Activated CD8-positive, alpha-beta T cell treated with anti-CD3 and anti-CD28 coated beads for 36 hours (primary cell): ENCODE results near the gene ADCY4. TPM values are rescaled to one million over a fixed set of nuclear protein-coding genes. Genes with fewer than 3 reads are reported as not detected.

Experiments
- ATAC-seq: fragments of 200-7000 bp; cut with Tn5 transposase; one replicate; pipeline ENCODE4 v1.10.0; 2021; ENCODE audit warnings: mild to moderate bottlenecking, moderate library complexity
- CTCF ChIA-PET: fragments of 350-600 bp; sonication (Branson Sonifier 250); formaldehyde crosslinking; loops from one replicate; lab custom pipeline; 2021; ENCODE audit warnings: antibody characterized with exemption; lab: Charles Lee
- POLR2A ChIA-PET: fragments of 350-600 bp; sonication (Branson Sonifier 250); formaldehyde crosslinking; loops from one replicate; lab custom pipeline; 2021; ENCODE audit warnings: antibody characterized with exemption; lab: Charles Lee
- DNase-seq: peaks from one replicate; pipeline ENCODE4 v3.0.0-alpha.2; 2020
- H3K27ac Mint-ChIP-seq: one replicate; pipeline ENCODE4 v1.8.0; 2021; ENCODE audit warnings: mild to moderate bottlenecking, mixed read lengths
- H3K27me3 Mint-ChIP-seq: one replicate; pipeline ENCODE4 v1.8.0; 2021; ENCODE audit warnings: mixed read lengths
- H3K36me3 Mint-ChIP-seq: one replicate; pipeline ENCODE4 v1.8.0; 2021; ENCODE audit warnings: low read depth, mixed read lengths
- H3K4me1 Mint-ChIP-seq: one replicate; pipeline ENCODE4 v1.8.0; 2021; ENCODE audit warnings: low read depth, mixed read lengths
- H3K4me3 Mint-ChIP-seq: one replicate; pipeline ENCODE4 v1.8.0; 2021; ENCODE audit warnings: mild to moderate bottlenecking, moderate library complexity, mixed read lengths
- H3K9me3 Mint-ChIP-seq: one replicate; pipeline ENCODE4 v1.8.0; 2021; ENCODE audit warnings: mixed read lengths
- CTCF ChIP-seq: fragments of 200-600 bp; IDR thresholded peaks from one replicate; pipeline ENCODE4 v1.8.0; 2022; ENCODE audit warnings: antibody characterized with exemption, mild to moderate bottlenecking
- intact Hi-C: fragments of 100-400 bp; cut with micrococcal nuclease; formaldehyde crosslinking; loops from one replicate; pipeline ENCODE4 v1.10.0; 2022
- total RNA-seq, 2 experiments: library from RNA; stranded (reverse); gene quantifications; one replicate each; pipeline ENCODE4 v1.2.3, GENCODE V29; 2021

ADCY4 gene
- total RNA-seq, 2 experiments from 2014 or later: 1.3 to 1.5 TPM

DNA sequence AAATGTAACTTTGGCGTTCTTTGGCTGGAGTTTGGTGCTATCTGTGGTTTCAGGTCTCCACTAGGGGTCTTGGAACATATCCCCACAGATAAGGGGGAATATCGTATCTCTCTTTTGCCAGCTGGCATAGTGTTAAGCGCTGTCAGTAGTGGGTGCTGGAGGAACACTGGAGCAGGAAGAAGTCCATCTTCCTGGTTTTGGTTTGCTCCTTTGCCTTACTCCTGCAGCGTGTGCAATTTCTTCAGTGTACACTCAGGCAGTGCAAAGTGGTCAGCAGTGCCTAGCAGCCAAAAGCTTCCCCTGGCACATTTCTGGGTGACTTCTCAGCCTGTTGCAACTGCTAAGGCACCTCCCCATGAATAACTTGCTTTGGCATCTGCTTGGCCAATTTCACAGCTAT, 16.6 kb upstream of the ADCY4 start:
- intact Hi-C loops: no loop called here
- ChIA-PET POLR2A (no interaction called here), CTCF (interaction anchor here (0.8 to 3.1 kb wide), 8 partner anchors 11 to 85 kb away, joined by 3 to 15 read pairs (median 4); partner anchors contain the start of genes CIDEB and RIPK3)
- Mint-ChIP-seq H3K27me3 (peaks cover 35% of the 10 kb centered on the region), H3K4me3 (no peak overlapping the region), H3K27ac (no peak overlapping the region), H3K4me1 (peaks cover 3% of the 10 kb centered on the region), H3K9me3 (no peaks in the 10 kb centered on the region), H3K36me3 (no peaks in the 10 kb centered on the region)
- no peak for DNase-seq
- no peak for TF ChIP-seq CTCF
- no peak for ATAC-seq

GRCh38 chr14:24349742-24350141, 14.9 kb upstream of the ADCY4 start:
- ChIA-PET CTCF (interaction anchor here (1.0 to 1.3 kb wide), 5 partner anchors 9 to 36 kb away, joined by 3 to 4 read pairs (median 3); no protein-coding TSS in a partner anchor), POLR2A (no interaction called here)
- no peaks in the 10 kb centered on the region for H3K36me3 Mint-ChIP-seq
- no peak overlapping the region for H3K27ac Mint-ChIP-seq
- ATAC-seq (no peak), DNase-seq (no peak)
- H3K4me3 Mint-ChIP-seq: no peak overlapping the region
- no peaks in the 10 kb centered on the region for H3K9me3 Mint-ChIP-seq
- no peak for TF ChIP-seq CTCF
- peaks cover 38% of the 10 kb centered on the region for H3K27me3 Mint-ChIP-seq
- H3K4me1 Mint-ChIP-seq: peaks cover 3% of the 10 kb centered on the region
- intact Hi-C loops: no loop called here

GRCh38 chr14:24348186-24348585, 13.3 kb upstream of the ADCY4 start:
- Mint-ChIP-seq H3K9me3 (no peaks in the 10 kb centered on the region), H3K27ac (no peak overlapping the region), H3K27me3 (peaks cover 31% of the 10 kb centered on the region), H3K4me1 (no peaks in the 10 kb centered on the region), H3K4me3 (no peak overlapping the region), H3K36me3 (no peaks in the 10 kb centered on the region)
- DNase-seq (no peak), ATAC-seq (no peak)
- no peak for TF ChIP-seq CTCF
- intact Hi-C loops: no loop called here
- CTCF ChIA-PET: interaction anchor here (1.0 to 5.7 kb wide), 2 partner anchors 8 to 15 kb away, joined by 3 to 70 read pairs; partner anchors contain the start of genes ADCY4 and RIPK3
- POLR2A ChIA-PET: interaction anchor here (0.6 to 0.7 kb wide), 2 partner anchors 63 to 962 kb away, joined by 3 to 4 read pairs; no protein-coding TSS in a partner anchor

DNA sequence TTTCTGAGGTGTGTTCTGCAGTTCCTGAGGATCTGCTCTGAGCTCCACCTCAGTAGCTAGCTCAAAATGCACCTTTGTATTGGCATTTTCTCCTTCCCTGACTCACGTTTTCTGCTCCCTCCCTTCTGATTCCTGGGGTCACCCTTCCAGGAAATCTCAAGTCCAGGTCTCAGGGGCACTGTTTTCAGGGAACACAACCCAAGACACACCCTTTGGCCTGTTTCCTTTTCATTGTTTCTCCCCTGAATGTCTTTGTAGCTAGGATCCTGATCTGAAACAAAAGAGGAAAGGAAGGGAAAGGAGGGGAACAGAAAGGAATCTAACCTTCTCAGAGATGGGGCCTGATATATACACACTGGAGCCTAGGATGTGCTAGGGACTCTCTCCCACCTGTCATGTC, 12.3 kb upstream of the ADCY4 start:
- H3K27ac Mint-ChIP-seq: no peak overlapping the region
- H3K36me3 Mint-ChIP-seq: no peaks in the 10 kb centered on the region
- peaks cover 27% of the 10 kb centered on the region for H3K27me3 Mint-ChIP-seq
- no peaks in the 10 kb centered on the region for H3K4me1 Mint-ChIP-seq
- ATAC-seq (no peak), DNase-seq (no peak)
- no peaks in the 10 kb centered on the region for H3K9me3 Mint-ChIP-seq
- H3K4me3 Mint-ChIP-seq: no peak overlapping the region
- no peak for TF ChIP-seq CTCF
- intact Hi-C loops: no loop called here
- ChIA-PET CTCF (interaction anchor here (1.3 to 5.7 kb wide), 3 partner anchors 14 to 89 kb away, joined by 3 to 70 read pairs (median 8); partner anchors contain the start of gene ADCY4), POLR2A (no interaction called here)

- POLR2A ChIA-PET: no interaction called here
These were observed 9.2 kb upstream of the ADCY4 start for GRCh38 chr14:24343795-24344660.

More at GRCh38 chr14:24343795-24344660, 9.2 kb upstream of the ADCY4 start:
- no peak overlapping the region for H3K27ac Mint-ChIP-seq
- intact Hi-C loops: no loop called here
- CTCF ChIA-PET: interaction anchor here (1.0 to 5.7 kb wide), 4 partner anchors 11 to 88 kb away, joined by 3 to 70 read pairs (median 4); partner anchors contain the start of gene ADCY4
- ATAC-seq: no peak
- DNase-seq: no peak
- TF ChIP-seq CTCF: no peak
- H3K4me1 Mint-ChIP-seq: peaks cover under 1% of the 10 kb centered on the region
- H3K36me3 Mint-ChIP-seq: no peaks in the 10 kb centered on the region
- H3K27me3 Mint-ChIP-seq: peaks cover 13% of the 10 kb centered on the region
- H3K9me3 Mint-ChIP-seq: no peaks in the 10 kb centered on the region
- H3K4me3 Mint-ChIP-seq: no peak overlapping the region
